Cardiac muscle cell (in vitro differentiated cells and primary cell): Measurements from ENCODE around the gene GK. TPM values are rescaled to one million over a fixed set of nuclear protein-coding genes. Genes with fewer than 3 reads are reported as not detected.
"Not testable (repeated sequence)": the region's sequence is repeated elsewhere in the genome, so short reads cannot be mapped to it uniquely, and the experiment has no call there.

Experiments
- DNase-seq, 2 donors: peaks; one replicate each; pipeline versions ENCODE4 v3.0.0 to v3.0.0-alpha.2; 2010 to 2017; ENCODE audit warnings: low read depth in 1 of 2, low spot score in 1 of 2
- H3K27ac ChIP-seq: fragments of 200-600 bp; sonication (generic); 2 replicates; pipeline ENCODE4 v1.5.1; 2016
- H3K27me3 ChIP-seq: fragments of 200-600 bp; sonication (generic); 2 replicates; pipeline ENCODE4 v1.6.0; 2016; ENCODE audit warnings: control low read depth
- H3K36me3 ChIP-seq: fragments of 200-600 bp; sonication (generic); 2 replicates; pipeline ENCODE4 v1.5.1; 2016; ENCODE audit warnings: control low read depth
- H3K4me1 ChIP-seq: fragments of 200-600 bp; sonication (generic); 2 replicates; pipeline ENCODE4 v1.8.1; 2017; ENCODE audit warnings: low read depth, mild to moderate bottlenecking, mixed run types
- H3K4me3 ChIP-seq: fragments of 200-600 bp; sonication (generic); 2 replicates; pipeline ENCODE4 v1.5.1; 2016; ENCODE audit warnings: mild to moderate bottlenecking
- H3K9me3 ChIP-seq: fragments of 200-600 bp; sonication (generic); 2 replicates; pipeline ENCODE4 v1.5.1; 2017; ENCODE audit warnings: low read depth, mild to moderate bottlenecking, control low read depth
- polyA plus RNA-seq: library from polyadenylated mRNA; unstranded; fragments of >200 nt; fragmentation: Nextera tagmentation; extraction: Ambion mirVana; gene quantifications from 2 replicates; pipeline ENCODE4 v1.2.1, GENCODE V29; 2016
- total RNA-seq: library from RNA; depleted of rRNA; stranded (reverse); fragments of >200 nt; gene quantifications from 2 replicates; pipeline ENCODE4 v1.2.3, GENCODE V29; 2016
- TF ChIP-seq, protein P1 (sequence below): IDR thresholded peaks from 2 replicates; pipeline ENCODE4 v1.5.1; 2012; ENCODE audit warnings: low read depth, mild to moderate bottlenecking, low read length

The GK gene
- total and polyA plus RNA-seq, 2 experiments from 2014 or later, result 7.3 to 13.4 TPM

DNA sequence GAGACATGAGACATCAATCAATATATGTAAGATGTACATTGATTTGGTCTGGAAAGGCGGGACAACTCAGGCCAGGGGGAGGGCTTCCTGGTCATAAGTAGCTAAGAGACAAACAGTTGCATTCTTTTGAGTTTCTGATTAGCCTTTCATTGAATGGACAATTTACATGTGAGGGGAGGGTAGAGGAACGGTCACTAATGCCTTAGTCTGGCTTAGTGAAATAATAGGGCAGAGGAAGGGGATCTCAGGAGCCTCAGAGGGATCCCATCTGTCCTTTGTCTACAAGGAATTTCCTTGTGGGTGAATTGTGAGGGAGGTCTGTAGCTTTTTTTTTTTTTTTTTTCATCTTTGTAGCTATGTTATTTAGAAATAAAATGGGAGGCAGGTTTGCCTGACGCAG, 88.3 kb downstream of the GK start:
- H3K9me3 ChIP-seq, result no peaks in the 10 kb centered on the region
- no peaks in the 10 kb centered on the region for H3K36me3 ChIP-seq
- H3K27me3 ChIP-seq, result no peaks in the 10 kb centered on the region
- no peak for DNase-seq
- no peak overlapping the region for H3K27ac ChIP-seq
- no peaks in the 10 kb centered on the region for H3K4me1 ChIP-seq
- H3K4me3 ChIP-seq, result no peak overlapping the region
- TF ChIP-seq, protein P1, sequence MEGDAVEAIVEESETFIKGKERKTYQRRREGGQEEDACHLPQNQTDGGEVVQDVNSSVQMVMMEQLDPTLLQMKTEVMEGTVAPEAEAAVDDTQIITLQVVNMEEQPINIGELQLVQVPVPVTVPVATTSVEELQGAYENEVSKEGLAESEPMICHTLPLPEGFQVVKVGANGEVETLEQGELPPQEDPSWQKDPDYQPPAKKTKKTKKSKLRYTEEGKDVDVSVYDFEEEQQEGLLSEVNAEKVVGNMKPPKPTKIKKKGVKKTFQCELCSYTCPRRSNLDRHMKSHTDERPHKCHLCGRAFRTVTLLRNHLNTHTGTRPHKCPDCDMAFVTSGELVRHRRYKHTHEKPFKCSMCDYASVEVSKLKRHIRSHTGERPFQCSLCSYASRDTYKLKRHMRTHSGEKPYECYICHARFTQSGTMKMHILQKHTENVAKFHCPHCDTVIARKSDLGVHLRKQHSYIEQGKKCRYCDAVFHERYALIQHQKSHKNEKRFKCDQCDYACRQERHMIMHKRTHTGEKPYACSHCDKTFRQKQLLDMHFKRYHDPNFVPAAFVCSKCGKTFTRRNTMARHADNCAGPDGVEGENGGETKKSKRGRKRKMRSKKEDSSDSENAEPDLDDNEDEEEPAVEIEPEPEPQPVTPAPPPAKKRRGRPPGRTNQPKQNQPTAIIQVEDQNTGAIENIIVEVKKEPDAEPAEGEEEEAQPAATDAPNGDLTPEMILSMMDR, result no peak

DNA sequence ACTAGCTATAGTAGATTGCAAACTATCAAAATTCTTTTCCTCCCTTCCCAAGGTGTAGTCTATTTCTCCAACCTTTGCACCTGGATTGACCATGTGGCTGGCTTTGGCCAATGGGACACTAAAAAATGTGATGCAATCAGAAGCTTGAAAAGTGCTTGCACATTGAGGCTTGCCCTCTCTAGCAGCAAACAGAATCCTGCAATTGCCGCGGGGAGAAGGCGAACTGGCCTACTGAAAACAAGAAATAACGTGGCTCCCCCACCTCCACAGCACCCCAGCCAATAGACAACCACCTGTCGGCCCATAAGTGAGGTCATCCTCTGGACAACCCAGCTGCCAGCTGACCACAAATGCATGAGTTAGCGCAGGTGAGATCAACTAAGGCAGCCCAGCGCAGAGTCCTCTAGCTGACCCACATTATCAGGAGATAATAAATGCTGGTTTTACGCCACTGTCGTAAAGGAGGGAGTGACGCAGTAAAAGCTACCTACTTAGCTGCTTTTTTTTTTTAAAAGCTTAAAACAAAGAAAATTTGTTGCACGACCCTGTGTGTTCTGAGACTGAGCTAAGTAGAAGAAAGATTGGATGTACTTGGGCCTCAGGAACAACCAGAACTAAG, 95.2 kb downstream of the GK start:
- Histone ChIP-seq H3K9me3 (no peaks in the 10 kb centered on the region), H3K4me3 (no peak overlapping the region), H3K27me3 (no peaks in the 10 kb centered on the region), H3K36me3 (no peaks in the 10 kb centered on the region), H3K27ac (no peak overlapping the region), H3K4me1 (no peaks in the 10 kb centered on the region)
- TF ChIP-seq, protein P1, result no peak
- no peak for DNase-seq

DNA sequence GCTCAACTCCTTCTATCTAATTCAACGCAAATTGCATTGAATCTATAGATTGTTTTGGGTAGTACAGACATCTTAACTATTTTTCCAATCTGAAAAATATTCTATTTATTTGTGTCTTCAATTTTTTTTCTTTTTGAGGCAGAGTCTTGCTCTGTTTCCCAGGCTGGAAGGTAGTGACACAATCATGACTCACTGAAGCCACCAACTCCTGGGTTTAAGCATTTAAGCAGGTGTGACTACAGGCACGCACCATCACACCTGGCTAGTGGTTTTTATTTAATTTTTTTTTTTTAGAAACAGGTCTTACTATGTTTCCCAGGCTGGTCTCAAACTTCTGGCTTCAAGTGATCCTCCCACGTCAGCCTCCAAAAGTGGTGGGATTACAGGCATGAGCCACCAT, 98.3 kb downstream of the GK start:
- Histone ChIP-seq H3K36me3 (no peaks in the 10 kb centered on the region), H3K27ac (no peak overlapping the region), H3K27me3 (no peaks in the 10 kb centered on the region), H3K9me3 (no peaks in the 10 kb centered on the region), H3K4me3 (no peak overlapping the region), H3K4me1 (no peaks in the 10 kb centered on the region)
- DNase-seq, result no peak
- TF ChIP-seq, protein P1, result no peak

DNA sequence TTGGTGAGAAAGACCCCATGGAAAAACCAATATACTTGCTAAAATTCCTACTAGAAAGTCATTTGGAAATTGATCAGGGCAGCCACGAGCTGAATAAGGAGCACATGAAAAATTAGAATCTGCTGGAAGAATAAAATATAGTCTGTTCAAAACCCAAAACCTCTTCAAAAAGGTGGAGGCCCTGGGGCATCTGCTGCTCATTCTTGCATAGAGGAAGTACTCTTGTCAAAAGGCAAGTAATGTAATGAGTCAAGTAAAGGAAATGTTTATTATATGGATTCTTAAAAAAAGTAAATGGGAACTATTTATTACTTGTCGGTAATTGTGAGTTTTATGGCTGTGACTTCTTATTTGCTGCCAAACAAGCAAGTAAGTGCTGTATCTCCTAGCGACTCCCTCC, 109.5 kb downstream of the GK start:
- TF ChIP-seq, protein P1, result no peak

DNA sequence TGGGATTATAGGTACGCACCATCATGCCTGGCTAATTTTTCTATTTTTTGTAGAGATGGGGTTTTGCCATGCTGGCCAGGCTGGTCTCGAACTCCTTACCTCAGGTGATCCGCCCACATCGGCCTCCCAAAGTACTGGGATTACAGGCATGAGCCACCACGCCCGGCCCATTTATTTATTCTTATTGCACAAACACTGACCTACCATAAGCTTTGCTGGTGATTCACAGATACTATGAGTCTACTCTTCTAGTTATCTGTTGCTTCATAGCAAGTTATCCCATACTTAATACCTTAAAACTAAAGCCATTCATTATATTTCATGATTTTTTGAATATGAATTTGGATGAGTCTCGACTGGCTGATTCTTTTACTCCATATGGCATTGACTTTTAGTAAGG, 120.5 kb downstream of the GK start:
- H3K9me3 ChIP-seq, H3K4me1 ChIP-seq, H3K36me3 ChIP-seq, H3K4me3 ChIP-seq, H3K27me3 ChIP-seq, DNase-seq, H3K27ac ChIP-seq: not testable (repeated sequence)

More for the DNA sequence above, 109.5 kb downstream of the GK start:
- Histone ChIP-seq H3K27me3 (no peaks in the 10 kb centered on the region), H3K36me3 (no peaks in the 10 kb centered on the region), H3K9me3 (no peaks in the 10 kb centered on the region), H3K4me1 (no peaks in the 10 kb centered on the region), H3K4me3 (no peak overlapping the region), H3K27ac (no peak overlapping the region)
- DNase-seq, result no peak

DNA sequence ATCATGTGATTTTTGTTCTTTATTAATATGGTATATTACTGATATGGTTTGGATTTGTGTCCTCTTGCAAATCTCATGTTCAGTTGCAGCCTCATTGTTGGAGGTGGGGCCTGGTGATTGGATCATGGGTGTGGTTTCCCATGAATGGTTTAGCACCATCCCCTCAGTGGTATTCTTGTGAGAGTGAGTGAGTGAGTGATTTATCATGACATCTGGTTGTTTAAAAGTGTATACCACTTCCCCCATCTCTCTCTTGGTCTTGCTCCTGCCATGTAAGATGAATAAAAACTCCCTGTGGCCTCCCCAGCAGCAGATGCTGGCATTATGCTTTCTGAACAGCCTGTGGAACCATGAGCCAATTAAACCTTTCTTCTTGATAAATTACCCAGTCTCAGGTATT, 124.4 kb downstream of the GK start:
- no peak overlapping the region for H3K4me3 ChIP-seq
- DNase-seq, result no peak
- H3K27me3 ChIP-seq, result no peaks in the 10 kb centered on the region
- no peaks in the 10 kb centered on the region for H3K4me1 ChIP-seq
- no peaks in the 10 kb centered on the region for H3K9me3 ChIP-seq
- no peaks in the 10 kb centered on the region for H3K36me3 ChIP-seq
- no peak overlapping the region for H3K27ac ChIP-seq
- TF ChIP-seq, protein P1, result no peak
